ENCODE data around the gene DTX3.

- TF ChIP-seq CTCF (IDR thresholded peaks at IDR 0.05 in 4 of 5, conservative IDR thresholded peaks at IDR 0.05 in 1 of 5), result no peak
- no peak for TF ChIP-seq POLR2A (IDR thresholded peaks at IDR 0.05)
These were observed 26.3 kb downstream of the DTX3 start for GRCh38 chr12:57630891-57631433.

Measured in gastrocnemius medialis (tissue), 4 donors.